Activated CD4-positive, alpha-beta T cell treated with anti-CD3 and anti-CD28 coated beads, Interleukin-10, Interleukin-2, amounts not matched to agents 100 ng/mL and 50 ng/mL, durations not matched to agents 16 hours and 8 hours (primary cell): Measurements from ENCODE around the gene MRPS7.
A peak's percentile ranks its signal among the peaks of the same experiment; 100 is the strongest.

Experiments used
- DNase-seq: peaks from one replicate; pipeline ENCODE4 v3.0.0-alpha.2; 2020

Gene MRPS7

DNA sequence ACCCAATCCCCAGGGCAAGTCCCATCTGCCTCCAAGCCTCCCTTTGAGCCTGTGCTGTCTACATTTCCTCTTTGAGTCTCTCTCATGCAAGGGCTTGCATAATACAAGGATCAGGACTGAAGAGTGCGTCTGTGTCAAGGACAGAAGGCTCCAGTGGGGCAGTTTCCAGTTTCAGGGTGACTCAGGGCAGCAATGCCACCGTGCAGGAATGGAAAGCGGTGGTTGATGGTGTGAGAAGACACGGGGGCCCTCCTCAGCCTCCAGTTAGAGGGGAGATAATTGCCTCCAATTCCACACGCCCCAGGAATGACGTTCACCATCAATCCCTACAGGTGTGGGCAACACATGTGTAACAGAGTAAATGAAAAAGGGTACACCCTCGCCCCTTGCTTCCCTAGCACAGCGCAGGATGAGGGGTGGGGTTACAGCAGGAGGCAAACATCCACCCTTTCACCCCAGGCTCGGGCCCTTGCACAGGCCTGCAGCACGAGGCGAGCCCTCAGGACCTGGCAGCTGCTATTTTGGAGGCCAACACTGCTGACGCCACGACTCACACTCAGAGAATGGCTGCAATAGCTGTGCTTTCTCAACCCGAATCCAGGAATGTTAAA is 52.4 kb downstream of the MRPS7 start:
- peak; percentile 63 for DNase-seq

DNA sequence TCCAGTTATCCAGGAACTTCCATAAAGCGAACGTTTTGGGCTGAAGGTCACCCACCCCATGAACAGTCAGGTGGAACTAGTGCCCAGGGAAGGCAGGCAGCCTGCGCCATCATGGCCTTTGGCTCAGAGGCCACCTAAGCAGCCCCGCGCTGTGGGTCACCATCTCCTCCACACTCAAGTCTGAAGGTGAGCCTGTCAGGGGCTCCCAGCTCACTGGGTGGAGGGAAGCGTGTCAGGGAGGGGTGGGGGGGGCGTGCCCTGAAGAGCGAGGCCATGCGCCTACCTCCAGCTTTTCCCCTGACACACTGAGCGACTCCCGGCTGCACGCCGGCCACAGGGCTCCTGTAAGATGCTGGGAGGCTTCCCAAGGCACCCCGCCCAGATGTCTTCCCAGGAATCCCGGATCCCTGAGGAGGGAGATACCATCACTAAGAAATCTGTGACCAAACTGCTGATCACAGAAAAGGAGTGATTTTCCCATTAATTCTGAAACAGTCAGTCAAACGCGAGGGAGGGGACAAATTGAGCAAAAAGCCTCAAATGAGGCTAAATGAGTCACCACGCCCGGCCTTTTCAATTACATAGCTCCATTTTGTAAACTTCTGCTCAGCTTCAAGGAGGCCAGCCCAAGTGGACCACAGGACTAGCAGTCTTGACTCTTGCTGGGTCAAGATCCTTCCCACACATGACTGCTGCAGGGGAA is 54.0 kb downstream of the MRPS7 start:
- DNase-seq: peak; percentile 74
